HG03439 (cell line): ENCODE results near the gene ZNF766.
A peak's percentile ranks its signal among the peaks of the same experiment; 100 is the strongest.
"Not testable (repeated sequence)": the region's sequence is repeated elsewhere in the genome, so short reads cannot be mapped to it uniquely, and the experiment has no call there.

Experiments
- ATAC-seq: cut with Tn5 transposase; IDR thresholded peaks from one replicate; pipeline ENCODE4 v1.9.1; 2021; ENCODE audit warnings: mild to moderate bottlenecking, moderate library complexity; ENCODE audit not compliant: unreplicated experiment

Gene ZNF766

GRCh38 chr19:52274191-52274590, 4.8 kb downstream of the ZNF766 start:
- no peak for ATAC-seq

DNA sequence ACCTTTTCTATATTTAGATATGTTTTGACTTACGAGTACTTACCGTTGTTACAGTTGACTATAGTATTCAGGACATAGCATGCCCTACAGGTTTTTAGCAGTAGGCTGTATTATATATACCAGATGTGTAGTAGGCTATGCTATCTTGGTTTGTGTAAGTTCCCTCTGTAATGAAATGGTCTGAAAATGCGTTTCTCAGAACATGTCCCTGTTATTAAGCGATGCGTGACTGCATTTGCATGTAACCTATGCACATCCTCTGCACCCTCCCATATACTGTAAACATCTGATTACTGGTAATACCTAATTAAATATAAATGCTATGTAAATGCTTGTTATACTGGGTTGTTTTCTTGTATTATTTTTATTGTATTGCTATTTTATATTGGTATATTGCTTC, 6.6 kb downstream of the ZNF766 start:
- ATAC-seq = no peak

GRCh38 chr19:52277471-52277870, 8.1 kb downstream of the ZNF766 start:
- ATAC-seq = no peak

DNA sequence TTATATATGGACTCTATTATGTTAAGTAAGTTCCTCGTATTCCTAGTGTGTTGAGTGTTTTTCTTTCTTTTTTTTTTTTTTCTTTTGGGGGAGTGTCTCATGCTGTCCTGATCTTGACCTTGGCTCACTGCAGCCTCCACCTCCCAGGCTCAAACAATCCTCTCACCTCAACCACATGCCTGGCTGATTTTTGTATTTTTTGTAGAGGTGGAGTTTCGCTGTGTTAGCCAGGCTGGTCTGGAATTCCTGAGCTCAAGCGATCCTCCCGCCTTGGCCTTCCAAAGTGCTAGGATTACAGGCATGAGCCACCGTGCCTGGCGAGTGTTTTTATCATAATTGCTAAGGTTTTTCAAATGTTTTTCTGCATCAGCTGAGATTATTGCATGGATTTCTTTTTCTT, 16.9 kb downstream of the ZNF766 start:
- no peak for ATAC-seq

GRCh38 chr19:52291781-52292180, 22.4 kb downstream of the ZNF766 start:
- no peak for ATAC-seq

DNA sequence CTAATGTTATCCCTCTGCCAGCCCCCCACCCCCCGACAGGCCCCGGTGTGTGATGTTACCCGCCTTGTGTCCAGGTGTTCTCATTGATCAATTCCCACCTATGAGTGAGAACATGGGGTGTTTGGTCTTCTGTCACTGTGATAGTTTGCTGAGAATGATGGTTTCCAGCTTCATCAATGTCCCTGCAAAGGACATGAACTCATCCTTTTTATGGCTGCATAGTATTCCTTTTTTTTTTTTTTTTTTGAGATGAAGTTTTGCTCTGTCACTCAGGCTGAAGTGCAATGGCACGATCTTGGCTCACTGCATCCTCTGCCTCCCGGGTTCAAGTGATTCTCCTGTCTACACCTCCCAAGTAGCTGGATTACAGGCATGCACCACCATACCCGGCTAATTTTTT, 23.6 kb downstream of the ZNF766 start:
- ATAC-seq = not testable (repeated sequence)

GRCh38 chr19:52296400-52296772, 27.0 kb downstream of the ZNF766 start:
- no peak for ATAC-seq

DNA sequence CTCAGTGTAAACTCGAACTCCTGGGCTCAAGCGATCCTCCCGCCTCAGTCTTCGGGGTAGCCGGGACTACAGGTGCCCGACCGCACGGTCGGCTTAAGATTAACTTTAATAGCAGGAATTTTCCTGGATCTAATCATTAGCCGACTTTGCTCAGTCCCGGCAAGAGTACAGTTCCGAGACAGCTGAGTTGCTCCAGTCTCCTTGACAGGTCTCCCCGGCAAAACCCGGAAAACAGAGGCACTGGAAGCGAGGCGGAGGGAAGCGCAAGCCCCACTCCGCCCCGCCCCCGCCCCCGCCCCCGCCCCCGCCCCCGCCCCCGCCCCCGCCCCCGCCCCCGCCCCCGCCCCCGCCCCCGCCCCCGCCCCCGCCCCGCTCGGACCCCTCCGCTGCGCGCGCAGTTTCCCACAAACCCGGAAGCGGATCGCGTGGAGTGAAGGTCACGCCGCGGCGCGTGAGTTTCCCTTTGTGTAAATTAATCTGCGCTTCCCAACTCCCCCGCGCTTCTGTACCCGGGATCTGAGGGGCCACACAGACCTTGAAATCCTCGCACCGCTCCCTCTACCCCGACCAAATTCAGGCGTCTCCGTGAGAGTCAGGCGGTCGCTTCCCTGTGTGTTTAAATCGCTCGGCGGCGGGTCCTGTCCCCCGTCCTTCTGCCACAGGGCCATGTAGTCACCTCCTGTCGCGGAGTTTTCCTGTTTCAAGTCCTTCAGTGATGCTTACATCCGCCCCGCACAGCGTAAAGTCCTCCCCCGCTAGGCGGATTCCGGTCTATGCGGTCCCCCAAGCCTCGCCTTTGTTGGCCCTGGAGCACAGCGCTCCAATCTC, 27.6 kb downstream of the ZNF766 start, which contains the start of gene ZNF480:
Gene ZNF480, plus strand, starts transcription at position 397 of the 828 bp plus-strand sequence. CDS start 3,244 bp downstream, outside the sequence.
- ATAC-seq = peak; percentile 65

GRCh38 chr19:52297601-52298364, 28.4 kb downstream of the ZNF766 start:
- ATAC-seq = peak; percentile 16

DNA sequence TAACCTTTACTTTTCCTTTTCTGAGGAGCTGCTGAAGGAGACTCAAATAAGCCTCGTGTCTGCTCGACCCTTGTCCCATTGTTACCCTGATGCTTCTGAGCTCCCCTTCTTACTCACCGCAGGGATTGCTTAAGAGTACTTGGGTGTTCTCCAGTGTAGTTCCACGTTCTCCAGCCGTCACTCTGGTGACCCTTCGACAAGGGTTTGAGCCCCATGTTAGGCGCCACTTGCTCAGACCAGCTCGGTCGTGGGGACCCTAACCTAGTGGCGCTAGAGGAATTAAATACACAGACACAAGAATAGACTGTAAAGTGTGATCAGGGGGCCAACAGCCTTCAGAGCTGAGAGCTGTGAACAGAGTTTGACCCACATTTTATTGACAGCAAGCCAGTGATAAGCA, 37.9 kb downstream of the ZNF766 start:
- ATAC-seq = no peak

DNA sequence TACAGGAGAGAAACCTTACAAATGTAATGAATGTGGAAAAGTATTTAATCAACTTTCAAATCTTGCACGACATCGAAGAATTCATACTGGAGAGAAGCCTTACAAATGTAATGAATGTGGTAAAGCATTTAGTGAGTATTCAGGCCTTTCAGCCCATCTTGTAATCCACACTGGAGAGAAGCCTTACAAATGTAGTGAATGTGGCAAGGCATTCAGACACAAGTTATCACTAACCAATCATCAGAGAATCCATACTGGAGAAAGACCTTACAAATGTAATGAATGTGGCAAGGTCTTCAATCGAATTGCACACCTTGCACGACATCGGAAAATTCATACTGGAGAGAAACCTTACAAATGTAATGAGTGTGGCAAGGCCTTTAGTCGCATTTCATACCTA, 53.0 kb downstream of the ZNF766 start:
- no peak for ATAC-seq

- ATAC-seq = no peak
Measured at GRCh38 chr19:52331757-52332156, 62.4 kb downstream of the ZNF766 start.

- peak; percentile 25 for ATAC-seq
Measured at GRCh38 chr19:52335768-52336116, 66.4 kb downstream of the ZNF766 start.

- ATAC-seq = peak; percentile 54
Measured at GRCh38 chr19:52336117-52336790, 66.9 kb downstream of the ZNF766 start, which contains the start of gene ZNF610. Gene ZNF610 (plus strand): TSS chr19:52336243. CDS start chr19:52349173, 12,930 bp downstream.

DNA sequence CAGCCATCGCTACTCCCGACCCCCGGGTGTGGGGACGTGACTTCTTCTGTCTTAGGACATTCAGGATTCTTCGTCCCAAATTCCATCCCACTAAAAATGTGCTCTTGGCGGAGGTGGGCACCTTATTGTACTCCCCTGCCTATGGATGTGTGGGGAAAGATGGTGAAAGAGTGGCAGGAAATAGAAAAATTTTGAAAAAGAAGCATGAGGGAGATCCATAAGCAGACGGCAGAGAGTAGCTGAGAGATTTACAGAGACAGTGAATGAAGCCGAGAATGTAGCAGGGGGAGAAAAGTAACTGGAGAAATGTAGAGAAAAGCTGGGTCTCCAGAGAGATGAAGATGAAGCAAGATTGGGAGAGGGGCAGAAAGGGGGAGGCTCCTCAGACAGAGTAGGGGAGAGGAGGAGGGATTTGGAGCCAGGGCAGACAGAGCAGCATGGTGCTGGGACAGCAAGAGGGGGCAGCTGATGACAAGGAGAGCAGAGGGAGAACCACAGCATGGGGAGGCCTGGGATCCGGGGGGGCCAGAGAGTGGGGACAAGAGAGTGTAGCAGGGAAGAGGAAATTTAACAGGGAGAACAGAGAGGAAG, 67.5 kb downstream of the ZNF766 start:
- ATAC-seq = no peak

- ATAC-seq = not testable (repeated sequence)
Measured at GRCh38 chr19:52339022-52339421, 69.6 kb downstream of the ZNF766 start.

- no peak for ATAC-seq
Measured at GRCh38 chr19:52343548-52343947, 74.2 kb downstream of the ZNF766 start.

DNA sequence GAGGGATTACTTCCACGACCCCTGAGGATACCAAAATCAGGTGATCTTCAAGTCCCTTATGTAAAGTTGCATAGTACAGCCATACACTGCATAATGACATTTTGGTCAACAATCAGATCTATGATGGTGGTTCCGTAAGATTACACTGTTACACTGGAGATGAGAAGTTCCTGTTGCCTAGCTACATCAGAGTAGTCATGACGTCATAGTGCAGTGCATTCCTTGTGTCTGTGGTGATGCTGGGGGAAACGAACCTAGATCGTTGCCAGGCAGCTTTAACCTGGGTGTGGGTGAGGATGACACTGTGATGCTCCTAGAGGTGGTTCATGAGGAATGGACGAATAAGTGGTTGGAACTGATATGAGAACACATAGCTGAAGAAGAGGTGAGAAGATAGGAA, 75.8 kb downstream of the ZNF766 start:
- ATAC-seq = no peak
